Stimulated activated CD4-positive, alpha-beta T cell treated with anti-CD3 and anti-CD28 coated beads, Interleukin-1b, Interleukin-23, amount 100 ng/mL, for 24 hours (primary cell): Measurements from ENCODE around the gene POLR3GL.

Source experiments
- DNase-seq, 4 experiments: peaks; one replicate each; pipeline ENCODE4 v3.0.0-alpha.2; 2020; ENCODE audit warnings: low read depth in 4 of 4, low spot score in 1 of 4

The POLR3GL gene

GRCh38 chr1:145972580-145972979 is 8.1 kb downstream of the POLR3GL start:
- DNase-seq, result no peak

GRCh38 chr1:145974721-145975120 is 10.2 kb downstream of the POLR3GL start:
- no peak for DNase-seq

GRCh38 chr1:145975216-145975615 is 10.7 kb downstream of the POLR3GL start:
- no peak for DNase-seq

- DNase-seq, result no peak
Measured at GRCh38 chr1:145977016-145977415, 12.5 kb downstream of the POLR3GL start.

GRCh38 chr1:145977486-145978470 is 13.3 kb downstream of the POLR3GL start:
- peak in 1 of 4 experiments; percentile 48 for DNase-seq

GRCh38 chr1:145978471-145978853 is 14.0 kb downstream of the POLR3GL start:
- DNase-seq, result no peak

GRCh38 chr1:145978854-145979745 is 14.6 kb downstream of the POLR3GL start:
- peak in 3 of 4 experiments; percentile 47 to 72 (median 61) for DNase-seq

- DNase-seq, result no peak
Measured at GRCh38 chr1:145979746-145980456, 15.4 kb downstream of the POLR3GL start.

- no peak for DNase-seq
Measured at GRCh38 chr1:145980457-145980994, 16.0 kb downstream of the POLR3GL start.

- no peak for DNase-seq
Measured at GRCh38 chr1:145982010-145982723, 17.7 kb downstream of the POLR3GL start.

GRCh38 chr1:145983206-145983675 is 18.8 kb downstream of the POLR3GL start:
- no peak for DNase-seq

GRCh38 chr1:145983960-145984830 is 19.7 kb downstream of the POLR3GL start:
- no peak for DNase-seq

- no peak for DNase-seq
Measured at GRCh38 chr1:145985129-145985501, 20.6 kb downstream of the POLR3GL start.

GRCh38 chr1:145985502-145986439 is 21.3 kb downstream of the POLR3GL start:
- DNase-seq, result no peak

- DNase-seq, result no peak
Measured at GRCh38 chr1:145986551-145986950, 22.1 kb downstream of the POLR3GL start.

- DNase-seq, result no peak
Measured at GRCh38 chr1:145987926-145988325, 23.4 kb downstream of the POLR3GL start.

GRCh38 chr1:145988773-145989172 is 24.3 kb downstream of the POLR3GL start:
- no peak for DNase-seq

- DNase-seq, result no peak
Measured at GRCh38 chr1:145990249-145990855, 25.9 kb downstream of the POLR3GL start.
